Ascending aorta (tissue), 2 donors: Measurements from ENCODE around the gene CDT1. TPM values are rescaled to one million over a fixed set of nuclear protein-coding genes. Genes with fewer than 3 reads are reported as not detected.

Experiments
- DNase-seq, 2 donors: peaks; one replicate each; pipeline ENCODE4 v3.0.0-alpha.2; 2019; ENCODE audit warnings: low spot score in 2 of 2
- H3K27ac ChIP-seq, 2 donors: fragments of 200-600 bp; sonication (generic); one replicate each; pipeline ENCODE4 v1.5.1; 2016 to 2017; ENCODE audit warnings: mild to moderate bottlenecking in 1 of 2
- H3K27me3 ChIP-seq: fragments of 200-600 bp; sonication (generic); one replicate; pipeline ENCODE4 v1.5.1; 2017
- H3K36me3 ChIP-seq, 2 donors: fragments of 200-600 bp; sonication (generic); one replicate each; pipeline ENCODE4 v1.5.1; 2016
- H3K4me1 ChIP-seq, 2 donors: fragments of 200-600 bp; sonication (generic); one replicate each; pipeline ENCODE4 v1.5.1; 2016 to 2017; ENCODE audit warnings: mild to moderate bottlenecking in 1 of 2
- H3K4me3 ChIP-seq, 2 donors: fragments of 200-600 bp; sonication (generic); one replicate each; pipeline ENCODE4 v1.5.1; 2016 to 2017; ENCODE audit warnings: mild to moderate bottlenecking in 1 of 2
- H3K9me3 ChIP-seq, 2 donors: fragments of 200-600 bp; sonication (generic); one replicate each; pipeline ENCODE4 v1.5.1; 2016
- CTCF ChIP-seq, 3 experiments: fragments of 200-600 bp in 2 of 3; fragments of 450-650 bp in 1 of 3; sonication (generic) in 2 of 3; IDR thresholded peaks; one replicate each; pipeline ENCODE4 v1.5.1; 2016 to 2019; ENCODE audit warnings: antibody characterized with exemption in 3 of 3, mild to moderate bottlenecking in 1 of 3, moderate library complexity in 1 of 3
- intact Hi-C: fragments of 100-400 bp; cut with DNase I; formaldehyde crosslinking; loops from one replicate; pipeline ENCODE4 v1.15.1; 2023
- total RNA-seq: library from RNA; depleted of rRNA; stranded (reverse); fragments of >200 nt; gene quantifications from one replicate; pipeline ENCODE4 v1.1.0, GENCODE V29; 2016

CDT1 gene
- total RNA-seq, 1 donor from 2014 or later, result not detected

- peak; percentile 33 to 53 (median 36) for TF ChIP-seq CTCF (IDR thresholded peaks at IDR 0.05)
- Histone ChIP-seq H3K9me3 (no peaks in the 10 kb centered on the region), H3K27me3 (no peaks in the 10 kb centered on the region), H3K4me3 (no peak overlapping the region), H3K4me1 (peaks cover 0 to 7% of the 10 kb centered on the region in 2 donors), H3K36me3 (peaks cover 3 to 5% of the 10 kb centered on the region in 2 donors), H3K27ac (no peak overlapping the region)
- intact Hi-C loops, result no loop called here
- DNase-seq, result no peak
Observed at GRCh38 chr16:88815901-88816589, 12.5 kb downstream of the CDT1 start.

DNA sequence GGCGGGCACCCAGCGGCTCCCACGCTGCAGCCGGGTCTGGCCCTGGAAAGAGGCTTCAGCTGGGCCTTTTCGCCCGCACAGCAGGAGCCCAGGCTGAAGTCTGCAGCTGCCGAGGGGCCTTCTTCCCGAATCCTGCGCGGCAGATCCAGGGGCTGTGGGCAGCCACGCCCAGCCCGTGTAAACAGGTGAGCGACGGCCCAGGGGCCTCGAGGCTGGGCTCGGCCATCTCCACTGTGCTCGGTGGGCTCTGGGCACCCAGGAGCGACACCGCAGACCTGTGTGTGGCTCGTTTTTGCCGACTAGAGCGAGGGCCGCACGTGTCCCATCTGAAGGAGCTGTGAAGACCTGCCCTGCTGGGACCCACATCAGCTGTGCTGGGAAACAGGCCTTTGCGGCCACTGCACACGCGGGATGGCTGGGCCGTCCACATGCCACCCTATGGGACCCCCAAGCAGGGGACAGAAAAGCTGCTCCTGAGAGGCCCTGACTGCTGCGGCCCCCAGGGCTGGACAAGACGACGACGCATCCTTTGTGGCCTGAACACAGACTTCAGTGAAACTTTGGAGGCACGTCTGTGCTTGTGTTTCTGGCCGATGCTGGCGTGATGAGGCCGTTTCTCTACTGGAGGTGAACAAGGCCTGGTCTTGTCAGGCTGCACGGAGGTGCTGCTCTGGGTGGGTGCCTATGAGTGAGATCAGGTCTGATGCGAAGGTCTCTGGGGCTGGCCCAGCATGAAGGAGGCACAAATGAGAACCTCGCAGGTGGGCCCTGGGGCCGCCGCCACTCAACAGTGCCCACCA lies 13.3 kb downstream of the CDT1 start:
- Histone ChIP-seq H3K27ac (no peak overlapping the region), H3K36me3 (peaks cover 3 to 13% of the 10 kb centered on the region in 2 donors), H3K4me1 (peaks cover 0 to 7% of the 10 kb centered on the region in 2 donors), H3K4me3 (no peak overlapping the region), H3K27me3 (no peaks in the 10 kb centered on the region), H3K9me3 (no peaks in the 10 kb centered on the region)
- DNase-seq, result no peak
- TF ChIP-seq CTCF (IDR thresholded peaks at IDR 0.05), result no peak
- intact Hi-C loops, result no loop called here

DNA sequence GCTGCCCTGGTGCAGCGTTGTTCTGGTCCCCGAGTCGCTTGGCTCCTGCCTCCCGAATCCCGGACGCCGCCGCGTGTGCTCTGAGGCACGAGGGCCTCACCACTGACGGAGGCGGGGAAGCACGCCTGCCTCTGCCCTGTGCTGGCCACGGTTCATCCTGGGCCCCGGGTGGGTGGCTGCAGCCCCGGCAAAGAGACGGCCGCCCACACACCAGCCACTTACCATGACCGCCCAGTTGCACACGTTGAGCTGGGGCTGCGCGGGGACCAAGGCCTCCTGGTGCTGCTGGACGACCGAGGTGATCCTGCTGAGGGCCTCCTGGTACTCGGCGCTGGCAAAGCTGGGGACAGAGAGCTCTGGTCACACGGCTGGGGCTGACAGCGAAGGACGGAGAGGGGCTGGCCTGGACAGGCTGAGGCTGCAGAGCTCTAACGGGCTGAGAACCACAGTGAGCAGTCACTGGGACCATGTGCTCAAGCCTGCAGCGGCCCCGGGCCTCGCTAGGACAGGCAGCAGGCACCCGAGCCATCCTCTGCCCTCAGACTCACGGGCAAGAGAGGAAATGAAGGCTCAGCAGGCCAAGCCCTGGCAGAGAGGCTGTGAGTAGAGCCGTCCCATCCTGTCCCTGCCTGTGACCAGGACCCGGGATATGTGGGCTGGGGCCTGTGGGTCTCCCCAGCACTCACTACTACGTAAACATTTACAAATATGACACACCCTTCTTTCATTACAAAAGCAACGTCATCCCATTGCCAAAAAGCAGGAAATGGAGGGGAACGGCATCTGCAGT lies 14.4 kb downstream of the CDT1 start:
- H3K36me3 ChIP-seq, result peaks cover 12 to 23% of the 10 kb centered on the region in 2 donors
- TF ChIP-seq CTCF (IDR thresholded peaks at IDR 0.05), result no peak
- no peak overlapping the region for H3K27ac ChIP-seq
- H3K4me3 ChIP-seq, result no peak overlapping the region
- no peak for DNase-seq
- H3K9me3 ChIP-seq, result no peaks in the 10 kb centered on the region
- no peaks in the 10 kb centered on the region for H3K27me3 ChIP-seq
- intact Hi-C loops, result no loop called here
- H3K4me1 ChIP-seq, result peaks cover 0 to 4% of the 10 kb centered on the region in 2 donors

GRCh38 chr16:88818575-88818874 lies 14.9 kb downstream of the CDT1 start:
- no peak for DNase-seq
- intact Hi-C loops, result no loop called here
- no peak overlapping the region for H3K27ac ChIP-seq
- H3K36me3 ChIP-seq, result peaks cover 12 to 26% of the 10 kb centered on the region in 2 donors
- H3K4me3 ChIP-seq, result no peak overlapping the region
- no peaks in the 10 kb centered on the region for H3K9me3 ChIP-seq
- H3K4me1 ChIP-seq, result no peaks in the 10 kb centered on the region
- TF ChIP-seq CTCF (IDR thresholded peaks at IDR 0.05), result no peak
- no peaks in the 10 kb centered on the region for H3K27me3 ChIP-seq

GRCh38 chr16:88819126-88819525 lies 15.5 kb downstream of the CDT1 start:
- no peak for DNase-seq
- Histone ChIP-seq H3K4me3 (no peak overlapping the region), H3K9me3 (no peaks in the 10 kb centered on the region), H3K27ac (no peak overlapping the region), H3K4me1 (no peaks in the 10 kb centered on the region), H3K27me3 (no peaks in the 10 kb centered on the region), H3K36me3 (peaks cover 12 to 31% of the 10 kb centered on the region in 2 donors)
- no peak for TF ChIP-seq CTCF (IDR thresholded peaks at IDR 0.05)
- intact Hi-C loops, result no loop called here
